GM18502 (cell line): Measurements from ENCODE around the gene ZNF407.

ENCODE experiments used
- ATAC-seq: cut with Tn5 transposase; IDR thresholded peaks from one replicate; pipeline ENCODE4 v1.9.1; 2021; ENCODE audit warnings: mild to moderate bottlenecking; ENCODE audit not compliant: unreplicated experiment, poor library complexity

ZNF407 gene

GRCh38 chr18:74715306-74715705 lies 117.6 kb downstream of the ZNF407 start:
- ATAC-seq: no peak

GRCh38 chr18:74715865-74716712 lies 118.4 kb downstream of the ZNF407 start:
- ATAC-seq: no peak

- no peak for ATAC-seq
Measured at GRCh38 chr18:74718312-74718711, 120.6 kb downstream of the ZNF407 start.

GRCh38 chr18:74722237-74722636 lies 124.6 kb downstream of the ZNF407 start:
- no peak for ATAC-seq

GRCh38 chr18:74724186-74724585 lies 126.5 kb downstream of the ZNF407 start:
- no peak for ATAC-seq

- ATAC-seq: no peak
Measured at GRCh38 chr18:74725690-74726089, 128.0 kb downstream of the ZNF407 start.

GRCh38 chr18:74728586-74728985 lies 130.9 kb downstream of the ZNF407 start:
- ATAC-seq: no peak

GRCh38 chr18:74731097-74731496 lies 133.4 kb downstream of the ZNF407 start:
- ATAC-seq: no peak

- ATAC-seq: no peak
Measured at GRCh38 chr18:74732380-74732779, 134.7 kb downstream of the ZNF407 start.

- ATAC-seq: no peak
Measured at GRCh38 chr18:74733598-74733997, 135.9 kb downstream of the ZNF407 start.

GRCh38 chr18:74734013-74734444 lies 136.4 kb downstream of the ZNF407 start:
- ATAC-seq: no peak

GRCh38 chr18:74739926-74740325 lies 142.3 kb downstream of the ZNF407 start:
- no peak for ATAC-seq

- no peak for ATAC-seq
Measured at GRCh38 chr18:74742573-74743243, 145.0 kb downstream of the ZNF407 start.

GRCh38 chr18:74745633-74746403 lies 148.1 kb downstream of the ZNF407 start:
- ATAC-seq: no peak

GRCh38 chr18:74748809-74749208 lies 151.1 kb downstream of the ZNF407 start:
- no peak for ATAC-seq

- ATAC-seq: no peak
Measured at GRCh38 chr18:74758995-74759394, 161.3 kb downstream of the ZNF407 start.

- ATAC-seq: no peak
Measured at GRCh38 chr18:74760026-74760425, 162.4 kb downstream of the ZNF407 start.

- ATAC-seq: no peak
Measured at GRCh38 chr18:74760436-74760835, 162.8 kb downstream of the ZNF407 start.

GRCh38 chr18:74766251-74766650 lies 168.6 kb downstream of the ZNF407 start:
- no peak for ATAC-seq

GRCh38 chr18:74768096-74768495 lies 170.4 kb downstream of the ZNF407 start:
- no peak for ATAC-seq

- ATAC-seq: peak; percentile 93
Measured at GRCh38 chr18:74773171-74773624, 175.5 kb downstream of the ZNF407 start.
